ENCODE data around the gene CCDC30. TPM values are rescaled to one million over a fixed set of nuclear protein-coding genes. Genes with fewer than 3 reads are reported as not detected.

The CCDC30 gene
- total RNA-seq, 1 experiment from 2014 or later = 1.3 TPM

GRCh38 chr1:42439940-42440339, 23.1 kb upstream of the CCDC30 start:
- intact Hi-C loops (cut with micrococcal nuclease; ENCODE audit: unreplicated experiment) = no loop called here
- ATAC-seq (peak; percentile 74; the same call in 1 of the 2 replicates), DNase-seq (ENCODE audit: low read depth, low spot score) (peak; percentile 53)
- H3K4me3 ChIP-seq (ENCODE audit: low read depth in 2 of 2, low read length in 2 of 2) = no peak overlapping the region
- H3K4me1 ChIP-seq (ENCODE audit: control insufficient read depth, insufficient read depth, low read length) = no peaks in the 10 kb centered on the region
- TF ChIP-seq, protein P1, sequence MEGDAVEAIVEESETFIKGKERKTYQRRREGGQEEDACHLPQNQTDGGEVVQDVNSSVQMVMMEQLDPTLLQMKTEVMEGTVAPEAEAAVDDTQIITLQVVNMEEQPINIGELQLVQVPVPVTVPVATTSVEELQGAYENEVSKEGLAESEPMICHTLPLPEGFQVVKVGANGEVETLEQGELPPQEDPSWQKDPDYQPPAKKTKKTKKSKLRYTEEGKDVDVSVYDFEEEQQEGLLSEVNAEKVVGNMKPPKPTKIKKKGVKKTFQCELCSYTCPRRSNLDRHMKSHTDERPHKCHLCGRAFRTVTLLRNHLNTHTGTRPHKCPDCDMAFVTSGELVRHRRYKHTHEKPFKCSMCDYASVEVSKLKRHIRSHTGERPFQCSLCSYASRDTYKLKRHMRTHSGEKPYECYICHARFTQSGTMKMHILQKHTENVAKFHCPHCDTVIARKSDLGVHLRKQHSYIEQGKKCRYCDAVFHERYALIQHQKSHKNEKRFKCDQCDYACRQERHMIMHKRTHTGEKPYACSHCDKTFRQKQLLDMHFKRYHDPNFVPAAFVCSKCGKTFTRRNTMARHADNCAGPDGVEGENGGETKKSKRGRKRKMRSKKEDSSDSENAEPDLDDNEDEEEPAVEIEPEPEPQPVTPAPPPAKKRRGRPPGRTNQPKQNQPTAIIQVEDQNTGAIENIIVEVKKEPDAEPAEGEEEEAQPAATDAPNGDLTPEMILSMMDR (IDR thresholded peaks at IDR 0.05) = no peak
- TF ChIP-seq SIN3A (IDR thresholded peaks at IDR 0.05; ENCODE audit: borderline replicate concordance, insufficient read depth, low read depth, low read length) (no peak), POLR2AphosphoS5 (IDR thresholded peaks at IDR 0.05; ENCODE audit: low read depth, low read length) (no peak), TCF7L2 (IDR thresholded peaks at IDR 0.05; ENCODE audit: low read depth, low read length) (no peak)
- TF ChIP-seq, protein P2, sequence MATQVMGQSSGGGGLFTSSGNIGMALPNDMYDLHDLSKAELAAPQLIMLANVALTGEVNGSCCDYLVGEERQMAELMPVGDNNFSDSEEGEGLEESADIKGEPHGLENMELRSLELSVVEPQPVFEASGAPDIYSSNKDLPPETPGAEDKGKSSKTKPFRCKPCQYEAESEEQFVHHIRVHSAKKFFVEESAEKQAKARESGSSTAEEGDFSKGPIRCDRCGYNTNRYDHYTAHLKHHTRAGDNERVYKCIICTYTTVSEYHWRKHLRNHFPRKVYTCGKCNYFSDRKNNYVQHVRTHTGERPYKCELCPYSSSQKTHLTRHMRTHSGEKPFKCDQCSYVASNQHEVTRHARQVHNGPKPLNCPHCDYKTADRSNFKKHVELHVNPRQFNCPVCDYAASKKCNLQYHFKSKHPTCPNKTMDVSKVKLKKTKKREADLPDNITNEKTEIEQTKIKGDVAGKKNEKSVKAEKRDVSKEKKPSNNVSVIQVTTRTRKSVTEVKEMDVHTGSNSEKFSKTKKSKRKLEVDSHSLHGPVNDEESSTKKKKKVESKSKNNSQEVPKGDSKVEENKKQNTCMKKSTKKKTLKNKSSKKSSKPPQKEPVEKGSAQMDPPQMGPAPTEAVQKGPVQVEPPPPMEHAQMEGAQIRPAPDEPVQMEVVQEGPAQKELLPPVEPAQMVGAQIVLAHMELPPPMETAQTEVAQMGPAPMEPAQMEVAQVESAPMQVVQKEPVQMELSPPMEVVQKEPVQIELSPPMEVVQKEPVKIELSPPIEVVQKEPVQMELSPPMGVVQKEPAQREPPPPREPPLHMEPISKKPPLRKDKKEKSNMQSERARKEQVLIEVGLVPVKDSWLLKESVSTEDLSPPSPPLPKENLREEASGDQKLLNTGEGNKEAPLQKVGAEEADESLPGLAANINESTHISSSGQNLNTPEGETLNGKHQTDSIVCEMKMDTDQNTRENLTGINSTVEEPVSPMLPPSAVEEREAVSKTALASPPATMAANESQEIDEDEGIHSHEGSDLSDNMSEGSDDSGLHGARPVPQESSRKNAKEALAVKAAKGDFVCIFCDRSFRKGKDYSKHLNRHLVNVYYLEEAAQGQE (IDR thresholded peaks at IDR 0.05; ENCODE audit: insufficient read depth in 1 of 2, low read depth in 2 of 2, low read length in 1 of 2) = no peak
- POLR2A ChIA-PET = no interaction called here
- no peaks in the 10 kb centered on the region for H3K9me3 ChIP-seq (ENCODE audit: control insufficient read depth, insufficient read depth, low read depth, low read length)
- CTCF ChIA-PET = no interaction called here
- no peaks in the 10 kb centered on the region for H3K27me3 ChIP-seq (ENCODE audit: control insufficient read depth, insufficient read depth, low read length)
- no peak overlapping the region for H3K27ac ChIP-seq (ENCODE audit: low read length)
- H3K36me3 ChIP-seq (ENCODE audit: control insufficient read depth, insufficient read depth, low read length) = no peaks in the 10 kb centered on the region
- BruUV-seq (replicated peaks) = no TSS peak
- in situ Hi-C loops (cut with HindIII; ENCODE audit: low pct_unique_long_range_greater_than_20kb, low sequenced_read_pairs) = no loop called here

- no peaks in the 10 kb centered on the region for H3K9me3 ChIP-seq (ENCODE audit: control insufficient read depth, insufficient read depth, low read depth, low read length)
- ATAC-seq = no peak
Observed at GRCh38 chr1:42442662-42443061, 20.4 kb upstream of the CCDC30 start.

More at GRCh38 chr1:42442662-42443061, 20.4 kb upstream of the CCDC30 start:
- no peaks in the 10 kb centered on the region for H3K4me1 ChIP-seq (ENCODE audit: control insufficient read depth, insufficient read depth, low read length)
- CTCF ChIA-PET = no interaction called here
- DNase-seq (ENCODE audit: low read depth, low spot score) = no peak
- TF ChIP-seq, protein P2 (IDR thresholded peaks at IDR 0.05; ENCODE audit: insufficient read depth in 1 of 2, low read depth in 2 of 2, low read length in 1 of 2) = no peak
- TF ChIP-seq, protein P1 (IDR thresholded peaks at IDR 0.05) = no peak
- TF ChIP-seq TCF7L2 (IDR thresholded peaks at IDR 0.05; ENCODE audit: low read depth, low read length) (no peak), POLR2AphosphoS5 (IDR thresholded peaks at IDR 0.05; ENCODE audit: low read depth, low read length) (no peak), SIN3A (IDR thresholded peaks at IDR 0.05; ENCODE audit: borderline replicate concordance, insufficient read depth, low read depth, low read length) (no peak)
- no peaks in the 10 kb centered on the region for H3K36me3 ChIP-seq (ENCODE audit: control insufficient read depth, insufficient read depth, low read length)
- no peak overlapping the region for H3K27ac ChIP-seq (ENCODE audit: low read length)
- H3K27me3 ChIP-seq (ENCODE audit: control insufficient read depth, insufficient read depth, low read length) = no peaks in the 10 kb centered on the region
- intact Hi-C loops (cut with micrococcal nuclease; ENCODE audit: unreplicated experiment) = no loop called here
- no TSS peak for BruUV-seq (replicated peaks)
- POLR2A ChIA-PET = no interaction called here
- in situ Hi-C loops (cut with HindIII; ENCODE audit: low pct_unique_long_range_greater_than_20kb, low sequenced_read_pairs) = no loop called here
- H3K4me3 ChIP-seq (ENCODE audit: low read depth in 2 of 2, low read length in 2 of 2) = no peak overlapping the region

All from Panc1 (cell line).